ENCODE data around the gene DPYSL3. TPM values are rescaled to one million over a fixed set of nuclear protein-coding genes. Genes with fewer than 3 reads are reported as not detected.

Gene DPYSL3
- polyA plus RNA-seq, 1 donor from 2014 or later, result 689 TPM

DNA sequence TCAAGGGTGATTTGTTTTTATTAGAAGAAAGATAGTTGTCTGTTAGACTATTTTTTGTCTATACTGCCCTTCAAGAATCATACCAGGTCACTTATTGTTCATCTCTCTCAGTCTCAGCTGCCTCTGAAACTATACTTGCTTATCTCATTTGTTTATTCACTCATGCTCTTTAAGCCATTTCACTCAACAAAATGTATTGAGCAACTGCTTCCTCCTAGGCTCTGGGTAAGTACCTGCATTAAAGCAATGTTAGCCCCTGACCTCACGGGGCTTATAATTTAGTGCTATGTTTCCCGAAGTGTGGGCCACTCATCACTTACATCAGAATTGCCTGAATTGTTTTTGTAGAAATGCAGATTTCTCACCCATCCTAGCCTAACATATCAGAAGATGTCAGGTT, 100.9 kb downstream of the DPYSL3 start:
- TF ChIP-seq MXI1 (conservative IDR thresholded peaks at IDR 0.05; ENCODE audit: poor library complexity, severe bottlenecking) (no peak), REST (IDR thresholded peaks at IDR 0.05; ENCODE audit: borderline replicate concordance) (no peak), CTCF (IDR thresholded peaks at IDR 0.05; ENCODE audit: poor library complexity, severe bottlenecking) (no peak), SMC3 (conservative IDR thresholded peaks at IDR 0.05; ENCODE audit: poor library complexity) (no peak), RAD21 (conservative IDR thresholded peaks at IDR 0.05) (no peak), POLR2AphosphoS5 (IDR thresholded peaks at IDR 0.05) (no peak), TAF1 (IDR thresholded peaks at IDR 0.05; ENCODE audit: low read depth) (no peak), EZH2 (IDR thresholded peaks at IDR 0.05; ENCODE audit: borderline replicate concordance, insufficient read depth, low read length, poor library complexity, severe bottlenecking) (no peak), EP300 (conservative IDR thresholded peaks at IDR 0.05; ENCODE audit: poor library complexity, severe bottlenecking) (no peak)
- Histone ChIP-seq H3K4me3 (ENCODE audit: low read length) (no peak overlapping the region), H3K27ac (ENCODE audit: low read length) (no peak overlapping the region), H3K36me3 (ENCODE audit: insufficient read depth, low read length) (peaks cover 59% of the 10 kb centered on the region), H3K9me2 (ENCODE audit: insufficient read depth, low read length) (no peaks in the 10 kb centered on the region), H3K27me3 (ENCODE audit: insufficient read depth, low read depth, low read length) (no peaks in the 10 kb centered on the region), H3K4me2 (ENCODE audit: low read length) (no peak overlapping the region), H4K20me1 (ENCODE audit: insufficient read depth) (peaks cover 18% of the 10 kb centered on the region), H3K79me2 (replicated peaks; ENCODE audit: insufficient read depth, low read length) (peaks cover 11% of the 10 kb centered on the region), H3F3A (ENCODE audit: insufficient read depth, low read length, poor library complexity, severe bottlenecking) (no peaks in the 10 kb centered on the region), H3K9ac (ENCODE audit: low read length) (no peak overlapping the region), H3K9me3 (ENCODE audit: low read length) (no peaks in the 10 kb centered on the region), H2AFZ (ENCODE audit: low read depth, low read length) (no peak overlapping the region)

DNA sequence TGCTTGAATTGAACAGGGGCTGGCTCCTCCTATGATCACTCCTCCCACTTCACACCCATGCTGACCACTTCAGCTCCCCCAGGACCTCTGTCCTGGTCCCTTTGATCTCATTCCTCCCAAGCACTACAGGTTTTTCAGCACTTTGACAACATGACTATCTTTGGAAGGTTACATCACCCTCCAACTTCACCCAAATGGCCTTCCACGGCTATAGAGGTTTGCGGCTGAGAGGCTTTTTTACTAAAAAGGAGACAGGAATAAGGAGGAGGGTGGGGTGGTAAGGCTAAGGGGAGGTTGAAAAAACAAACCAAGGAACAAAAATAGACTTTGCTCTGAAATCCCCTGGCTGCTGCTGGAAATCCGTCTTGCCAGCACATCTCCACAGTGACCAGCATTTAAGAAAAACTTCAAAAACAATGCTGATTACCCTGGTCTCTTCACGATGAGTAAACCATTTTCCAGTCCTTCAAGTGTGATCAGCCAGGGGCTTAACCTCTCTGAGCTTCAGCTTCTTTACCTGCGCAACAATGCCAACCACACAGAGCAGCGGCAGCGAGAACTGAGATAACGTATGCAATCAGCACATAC, 102.7 kb downstream of the DPYSL3 start:
- peaks cover 54% of the 10 kb centered on the region for H3K36me3 ChIP-seq (ENCODE audit: insufficient read depth, low read length)
- no peak overlapping the region for H3K27ac ChIP-seq (ENCODE audit: low read length)

More for the DNA sequence above, 102.7 kb downstream of the DPYSL3 start:
- Histone ChIP-seq H3K4me3 (ENCODE audit: low read length) (no peak overlapping the region), H2AFZ (ENCODE audit: low read depth, low read length) (no peak overlapping the region), H3K9me3 (ENCODE audit: low read length) (no peaks in the 10 kb centered on the region), H3K79me2 (replicated peaks; ENCODE audit: insufficient read depth, low read length) (peaks cover 11% of the 10 kb centered on the region), H3F3A (ENCODE audit: insufficient read depth, low read length, poor library complexity, severe bottlenecking) (no peaks in the 10 kb centered on the region), H3K9me2 (ENCODE audit: insufficient read depth, low read length) (no peaks in the 10 kb centered on the region), H3K4me2 (ENCODE audit: low read length) (no peak overlapping the region), H3K27me3 (ENCODE audit: insufficient read depth, low read depth, low read length) (no peaks in the 10 kb centered on the region), H4K20me1 (ENCODE audit: insufficient read depth) (peaks cover 5% of the 10 kb centered on the region), H3K9ac (ENCODE audit: low read length) (no peak overlapping the region)
- TF ChIP-seq MXI1 (conservative IDR thresholded peaks at IDR 0.05; ENCODE audit: poor library complexity, severe bottlenecking) (no peak), EZH2 (IDR thresholded peaks at IDR 0.05; ENCODE audit: borderline replicate concordance, insufficient read depth, low read length, poor library complexity, severe bottlenecking) (no peak), TAF1 (IDR thresholded peaks at IDR 0.05; ENCODE audit: low read depth) (no peak), POLR2AphosphoS5 (IDR thresholded peaks at IDR 0.05) (no peak), SMC3 (conservative IDR thresholded peaks at IDR 0.05; ENCODE audit: poor library complexity) (no peak), REST (IDR thresholded peaks at IDR 0.05; ENCODE audit: borderline replicate concordance) (no peak), CTCF (IDR thresholded peaks at IDR 0.05; ENCODE audit: poor library complexity, severe bottlenecking) (no peak), EP300 (conservative IDR thresholded peaks at IDR 0.05; ENCODE audit: poor library complexity, severe bottlenecking) (no peak)
